ENCODE data around the gene RNASEH1.

Gene RNASEH1

DNA sequence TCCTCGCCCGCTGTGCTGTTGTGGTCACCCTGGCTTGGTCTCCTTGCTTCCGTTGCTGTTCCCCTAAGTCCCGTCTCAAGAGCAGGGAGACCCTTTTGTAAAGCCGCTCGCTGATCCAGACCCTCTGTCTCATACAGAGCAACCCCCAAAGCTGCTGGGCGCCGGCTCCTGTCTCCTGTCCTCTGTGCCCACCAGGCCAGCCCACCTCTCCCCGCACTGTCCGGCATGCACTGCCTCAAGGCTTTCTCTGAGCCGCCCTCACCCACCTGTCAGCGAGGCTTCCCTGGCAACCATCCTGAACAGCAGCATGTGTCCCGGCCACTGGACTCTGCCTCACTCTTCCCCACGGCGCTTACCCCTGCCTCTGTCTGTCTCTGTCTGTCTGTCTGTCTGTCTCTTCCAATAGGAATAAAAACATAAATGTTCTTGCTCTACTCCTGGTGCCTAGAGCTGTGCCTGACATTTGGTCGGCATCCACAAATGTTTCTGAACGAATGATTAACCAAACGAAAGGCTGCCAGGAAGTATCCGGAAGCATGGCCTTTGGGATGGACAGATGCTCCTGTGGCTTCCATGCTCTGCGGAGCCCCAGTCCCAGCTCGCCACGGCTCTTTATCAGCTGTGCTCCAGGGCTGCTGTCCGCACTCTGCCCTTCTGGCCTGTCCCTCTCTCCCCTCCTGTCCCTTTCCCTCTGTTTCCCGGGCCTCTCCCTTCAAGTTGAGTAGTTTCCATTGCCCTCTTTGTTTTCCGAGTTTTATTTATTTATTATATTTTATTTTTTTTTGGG lies 44.6 kb upstream of the RNASEH1 start:
- H3K27ac ChIP-seq (replicated peaks): no peak overlapping the region
- H3K27me3 ChIP-seq (ENCODE audit: insufficient read depth, poor library complexity, severe bottlenecking): no peaks in the 10 kb centered on the region
- no peak overlapping the region for H3K4me3 ChIP-seq (replicated peaks; ENCODE audit: insufficient read depth, low read length)
- no peak for DNase-seq (ENCODE audit: low read depth in 1 of 2, low spot score in 1 of 2)
- TF ChIP-seq, protein P1, sequence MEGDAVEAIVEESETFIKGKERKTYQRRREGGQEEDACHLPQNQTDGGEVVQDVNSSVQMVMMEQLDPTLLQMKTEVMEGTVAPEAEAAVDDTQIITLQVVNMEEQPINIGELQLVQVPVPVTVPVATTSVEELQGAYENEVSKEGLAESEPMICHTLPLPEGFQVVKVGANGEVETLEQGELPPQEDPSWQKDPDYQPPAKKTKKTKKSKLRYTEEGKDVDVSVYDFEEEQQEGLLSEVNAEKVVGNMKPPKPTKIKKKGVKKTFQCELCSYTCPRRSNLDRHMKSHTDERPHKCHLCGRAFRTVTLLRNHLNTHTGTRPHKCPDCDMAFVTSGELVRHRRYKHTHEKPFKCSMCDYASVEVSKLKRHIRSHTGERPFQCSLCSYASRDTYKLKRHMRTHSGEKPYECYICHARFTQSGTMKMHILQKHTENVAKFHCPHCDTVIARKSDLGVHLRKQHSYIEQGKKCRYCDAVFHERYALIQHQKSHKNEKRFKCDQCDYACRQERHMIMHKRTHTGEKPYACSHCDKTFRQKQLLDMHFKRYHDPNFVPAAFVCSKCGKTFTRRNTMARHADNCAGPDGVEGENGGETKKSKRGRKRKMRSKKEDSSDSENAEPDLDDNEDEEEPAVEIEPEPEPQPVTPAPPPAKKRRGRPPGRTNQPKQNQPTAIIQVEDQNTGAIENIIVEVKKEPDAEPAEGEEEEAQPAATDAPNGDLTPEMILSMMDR (IDR thresholded peaks at IDR 0.05; ENCODE audit: insufficient read depth, low read length): no peak
- TF ChIP-seq GABPA (IDR thresholded peaks at IDR 0.05; ENCODE audit: low read depth) (no peak), POLR2AphosphoS5 (IDR thresholded peaks at IDR 0.05; ENCODE audit: low read depth) (no peak), SPI1 (IDR thresholded peaks at IDR 0.05; ENCODE audit: borderline replicate concordance, low read depth) (no peak)
- TF ChIP-seq, protein P2, sequence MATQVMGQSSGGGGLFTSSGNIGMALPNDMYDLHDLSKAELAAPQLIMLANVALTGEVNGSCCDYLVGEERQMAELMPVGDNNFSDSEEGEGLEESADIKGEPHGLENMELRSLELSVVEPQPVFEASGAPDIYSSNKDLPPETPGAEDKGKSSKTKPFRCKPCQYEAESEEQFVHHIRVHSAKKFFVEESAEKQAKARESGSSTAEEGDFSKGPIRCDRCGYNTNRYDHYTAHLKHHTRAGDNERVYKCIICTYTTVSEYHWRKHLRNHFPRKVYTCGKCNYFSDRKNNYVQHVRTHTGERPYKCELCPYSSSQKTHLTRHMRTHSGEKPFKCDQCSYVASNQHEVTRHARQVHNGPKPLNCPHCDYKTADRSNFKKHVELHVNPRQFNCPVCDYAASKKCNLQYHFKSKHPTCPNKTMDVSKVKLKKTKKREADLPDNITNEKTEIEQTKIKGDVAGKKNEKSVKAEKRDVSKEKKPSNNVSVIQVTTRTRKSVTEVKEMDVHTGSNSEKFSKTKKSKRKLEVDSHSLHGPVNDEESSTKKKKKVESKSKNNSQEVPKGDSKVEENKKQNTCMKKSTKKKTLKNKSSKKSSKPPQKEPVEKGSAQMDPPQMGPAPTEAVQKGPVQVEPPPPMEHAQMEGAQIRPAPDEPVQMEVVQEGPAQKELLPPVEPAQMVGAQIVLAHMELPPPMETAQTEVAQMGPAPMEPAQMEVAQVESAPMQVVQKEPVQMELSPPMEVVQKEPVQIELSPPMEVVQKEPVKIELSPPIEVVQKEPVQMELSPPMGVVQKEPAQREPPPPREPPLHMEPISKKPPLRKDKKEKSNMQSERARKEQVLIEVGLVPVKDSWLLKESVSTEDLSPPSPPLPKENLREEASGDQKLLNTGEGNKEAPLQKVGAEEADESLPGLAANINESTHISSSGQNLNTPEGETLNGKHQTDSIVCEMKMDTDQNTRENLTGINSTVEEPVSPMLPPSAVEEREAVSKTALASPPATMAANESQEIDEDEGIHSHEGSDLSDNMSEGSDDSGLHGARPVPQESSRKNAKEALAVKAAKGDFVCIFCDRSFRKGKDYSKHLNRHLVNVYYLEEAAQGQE (IDR thresholded peaks at IDR 0.05; ENCODE audit: insufficient replicate concordance, low read depth): no peak

DNA sequence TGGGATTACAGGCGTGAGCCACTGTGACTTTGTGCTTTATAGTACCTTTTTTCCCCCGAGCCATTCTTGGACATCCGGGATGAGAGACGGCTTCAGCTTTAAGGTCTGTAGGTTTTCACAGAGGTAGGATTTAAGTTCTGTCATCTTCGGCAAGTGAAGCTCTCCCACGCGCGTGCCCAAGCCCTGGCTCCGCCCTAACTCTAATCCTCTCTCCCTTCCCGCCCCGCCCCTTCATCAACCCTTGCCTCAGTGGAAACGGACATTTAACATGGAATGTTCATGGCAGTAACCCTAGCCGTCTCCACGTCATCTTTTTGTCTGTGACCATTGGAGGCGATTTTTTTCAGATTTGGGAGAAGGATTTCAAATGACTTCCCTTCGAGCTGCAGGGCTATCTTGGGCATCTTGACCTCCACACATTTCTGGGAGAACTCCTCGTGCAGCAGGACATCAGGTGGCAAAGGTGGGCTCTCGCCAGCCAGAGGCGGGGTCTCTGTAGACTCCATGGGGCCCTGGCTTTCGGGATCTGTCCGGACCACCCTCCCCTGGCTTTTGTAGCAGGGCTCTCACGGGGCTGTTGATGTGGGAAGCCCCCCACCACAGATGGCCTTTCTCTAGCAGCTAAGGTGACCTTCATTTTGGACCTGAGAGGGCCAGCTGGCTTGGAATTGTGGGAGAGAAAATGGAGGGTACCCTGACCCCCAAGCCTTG lies 43.6 kb upstream of the RNASEH1 start:
- Histone ChIP-seq H3K27ac (replicated peaks) (no peak overlapping the region), H3K4me3 (replicated peaks; ENCODE audit: insufficient read depth, low read length) (no peak overlapping the region), H3K27me3 (ENCODE audit: insufficient read depth, poor library complexity, severe bottlenecking) (no peaks in the 10 kb centered on the region)
- TF ChIP-seq POLR2AphosphoS5 (IDR thresholded peaks at IDR 0.05; ENCODE audit: low read depth): no peak
- TF ChIP-seq, protein P2 (IDR thresholded peaks at IDR 0.05; ENCODE audit: insufficient replicate concordance, low read depth): no peak
- TF ChIP-seq, protein P1 (IDR thresholded peaks at IDR 0.05; ENCODE audit: insufficient read depth, low read length): no peak
- no peak for TF ChIP-seq SPI1 (IDR thresholded peaks at IDR 0.05; ENCODE audit: borderline replicate concordance, low read depth)
- TF ChIP-seq GABPA (IDR thresholded peaks at IDR 0.05; ENCODE audit: low read depth): no peak
- DNase-seq (ENCODE audit: low read depth in 1 of 2, low spot score in 1 of 2): no peak

DNA sequence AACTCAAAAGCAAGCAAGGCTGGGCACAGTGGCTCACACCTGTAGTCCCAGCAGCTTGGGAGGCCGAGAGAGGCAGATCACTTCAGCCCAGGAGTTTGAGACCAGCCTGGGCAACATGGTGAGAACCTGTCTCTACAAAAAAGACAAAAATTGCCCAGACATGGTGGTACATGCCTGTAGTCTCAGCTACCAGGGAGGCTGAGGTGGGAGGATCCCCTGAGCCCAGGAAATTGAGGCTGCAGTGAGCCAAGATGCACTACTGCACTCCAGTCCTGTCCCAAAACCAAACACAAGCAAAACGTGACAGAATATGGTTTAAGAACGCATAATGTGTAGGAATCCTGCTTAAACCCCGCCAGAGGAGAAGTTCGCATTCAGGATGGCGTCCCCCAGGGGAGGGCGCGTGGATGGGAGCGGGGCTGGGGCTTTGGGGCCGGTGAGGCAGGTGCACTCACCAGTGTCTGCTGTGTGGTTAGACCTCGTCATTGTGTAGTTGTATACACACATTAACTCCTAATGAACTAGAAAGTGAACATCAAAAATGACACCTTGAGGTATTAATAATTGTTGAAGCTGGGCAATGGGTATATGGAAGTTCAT lies 42.2 kb upstream of the RNASEH1 start:
- Histone ChIP-seq H3K4me3 (replicated peaks; ENCODE audit: insufficient read depth, low read length) (no peak overlapping the region), H3K27ac (replicated peaks) (no peak overlapping the region), H3K27me3 (ENCODE audit: insufficient read depth, poor library complexity, severe bottlenecking) (no peaks in the 10 kb centered on the region)
- DNase-seq (ENCODE audit: low read depth in 1 of 2, low spot score in 1 of 2): no peak
- TF ChIP-seq SPI1 (IDR thresholded peaks at IDR 0.05; ENCODE audit: borderline replicate concordance, low read depth): no peak
- TF ChIP-seq, protein P2 (IDR thresholded peaks at IDR 0.05; ENCODE audit: insufficient replicate concordance, low read depth): no peak
- no peak for TF ChIP-seq POLR2AphosphoS5 (IDR thresholded peaks at IDR 0.05; ENCODE audit: low read depth)
- TF ChIP-seq GABPA (IDR thresholded peaks at IDR 0.05; ENCODE audit: low read depth): no peak
- TF ChIP-seq, protein P1 (IDR thresholded peaks at IDR 0.05; ENCODE audit: insufficient read depth, low read length): no peak

Data from HL-60 (cell line).